GM23248 (cell line): ENCODE results near the gene CLSTN3. TPM values are rescaled to one million over a fixed set of nuclear protein-coding genes. Genes with fewer than 3 reads are reported as not detected.

Experiments used
- DNase-seq: peaks from one replicate; pipeline ENCODE4 v3.0.0-alpha.2; 2015
- H2AFZ ChIP-seq: fragments of 200-600 bp; sonication (generic); 2 replicates; pipeline ENCODE4 v1.6.1; 2016; ENCODE audit warnings: antibody characterized with exemption
- H3F3A ChIP-seq: fragments of 200-600 bp; sonication (generic); 2 replicates; pipeline ENCODE4 v1.6.1; 2016; ENCODE audit warnings: mild to moderate bottlenecking, antibody characterized with exemption, mixed run types; ENCODE audit not compliant: insufficient read depth
- H3K27ac ChIP-seq: fragments of 200-600 bp; sonication (generic); 2 replicates; pipeline ENCODE4 v1.5.1; 2016; ENCODE audit warnings: mild to moderate bottlenecking
- H3K27me3 ChIP-seq: fragments of 200-600 bp; sonication (generic); replicated peaks from 2 replicates; pipeline ENCODE4 v1.6.1; 2016; ENCODE audit warnings: mild to moderate bottlenecking; ENCODE audit not compliant: insufficient read depth
- H3K36me3 ChIP-seq: fragments of 200-600 bp; sonication (generic); 2 replicates; pipeline ENCODE4 v1.6.1; 2016; ENCODE audit warnings: low read depth, mild to moderate bottlenecking
- H3K4me1 ChIP-seq: fragments of 200-600 bp; sonication (generic); 2 replicates; pipeline ENCODE4 v1.6.1; 2016; ENCODE audit warnings: mild to moderate bottlenecking; ENCODE audit not compliant: insufficient read depth
- H3K4me2 ChIP-seq: fragments of 200-600 bp; sonication (generic); one replicate; pipeline ENCODE4 v1.6.1; 2016; ENCODE audit warnings: mild to moderate bottlenecking; ENCODE audit not compliant: unreplicated experiment
- H3K4me3 ChIP-seq: fragments of 200-600 bp; sonication (generic); 2 replicates; pipeline ENCODE4 v1.5.1; 2016; ENCODE audit warnings: mild to moderate bottlenecking
- H3K79me2 ChIP-seq: fragments of 200-600 bp; sonication (generic); 2 replicates; pipeline ENCODE4 v1.6.1; 2016; ENCODE audit warnings: mild to moderate bottlenecking; ENCODE audit not compliant: insufficient read depth
- H3K9ac ChIP-seq: fragments of 200-600 bp; sonication (generic); 2 replicates; pipeline ENCODE4 v1.6.1; 2016; ENCODE audit warnings: mild to moderate bottlenecking
- H3K9me2 ChIP-seq: fragments of 200-600 bp; sonication (generic); 2 replicates; pipeline ENCODE4 v1.6.1; 2016; ENCODE audit warnings: mixed run types, mild to moderate bottlenecking, moderate library complexity; ENCODE audit not compliant: insufficient read depth
- H3K9me3 ChIP-seq: fragments of 200-600 bp; sonication (generic); one replicate; pipeline ENCODE4 v1.6.1; 2017; ENCODE audit warnings: low read depth
- H4K20me1 ChIP-seq: fragments of 200-600 bp; sonication (generic); 2 replicates; pipeline ENCODE4 v1.6.0; 2016; ENCODE audit not compliant: insufficient read depth
- EZH2 ChIP-seq: fragments of 200-600 bp; sonication (generic); IDR thresholded peaks from 2 replicates; pipeline ENCODE4 v1.6.1; 2018; ENCODE audit warnings: antibody characterized with exemption, mild to moderate bottlenecking; ENCODE audit not compliant: insufficient read depth, poor library complexity, severe bottlenecking
- EZH2phosphoT487 ChIP-seq: fragments of 200-600 bp; sonication (generic); IDR thresholded peaks from 2 replicates; pipeline ENCODE4 v1.6.1; 2018; ENCODE audit warnings: antibody characterized with exemption, moderate library complexity, mild to moderate bottlenecking, low read depth; ENCODE audit not compliant: insufficient read depth
- WGBS, 2 experiments: methylation state at CpG; one replicate each; pipeline ENCODE4 v1.1.6; 2015 to 2017; ENCODE audit warnings: low lambda C conversion rate in 2 of 2, low coverage in 1 of 2; ENCODE audit errors: missing lambda C conversion rate in 2 of 2; 5-methylcytosine and 5-hydroxymethylcytosine counted together
- in situ Hi-C: fragments of 300-500 bp; cut with MboI; formaldehyde crosslinking; loops from 2 replicates; pipeline ENCODE4 v1.15.0; 2020
- polyA plus RNA-seq: library from polyadenylated mRNA; unstranded; fragments of >200 nt; fragmentation: Nextera tagmentation; extraction: Ambion mirVana; gene quantifications from 2 replicates; pipeline ENCODE4 v1.2.1, GENCODE V29; 2016
- total RNA-seq: library from RNA; depleted of rRNA; stranded (reverse); fragments of >200 nt; shearing (Covaris generic); gene quantifications from 2 replicates; pipeline ENCODE4 v1.2.3, GENCODE V29; 2014

Gene CLSTN3
- total and polyA plus RNA-seq, 2 experiments from 2014 or later, result 1.8 to 4.5 TPM

GRCh38 chr12:7155471-7156034 is 25.4 kb downstream of the CLSTN3 start:
- Histone ChIP-seq H3K4me2 (no peak overlapping the region), H3K27me3 (no peaks in the 10 kb centered on the region), H3F3A (no peaks in the 10 kb centered on the region), H2AFZ (no peak overlapping the region), H3K9me2 (no peaks in the 10 kb centered on the region), H3K27ac (no peak overlapping the region), H3K36me3 (peaks cover 7% of the 10 kb centered on the region; the same call in 1 of the 2 replicates), H3K9ac (no peak overlapping the region), H4K20me1 (no peaks in the 10 kb centered on the region), H3K4me1 (no peaks in the 10 kb centered on the region), H3K79me2 (no peaks in the 10 kb centered on the region), H3K4me3 (no peak overlapping the region), H3K9me3 (no peaks in the 10 kb centered on the region)
- no peak for DNase-seq
- WGBS, 2 experiments, result 82 to 89% methylated on average over 8 of the region's 8 CpGs
- TF ChIP-seq EZH2phosphoT487 (no peak), EZH2 (no peak)
- in situ Hi-C loops, result no loop called here

DNA sequence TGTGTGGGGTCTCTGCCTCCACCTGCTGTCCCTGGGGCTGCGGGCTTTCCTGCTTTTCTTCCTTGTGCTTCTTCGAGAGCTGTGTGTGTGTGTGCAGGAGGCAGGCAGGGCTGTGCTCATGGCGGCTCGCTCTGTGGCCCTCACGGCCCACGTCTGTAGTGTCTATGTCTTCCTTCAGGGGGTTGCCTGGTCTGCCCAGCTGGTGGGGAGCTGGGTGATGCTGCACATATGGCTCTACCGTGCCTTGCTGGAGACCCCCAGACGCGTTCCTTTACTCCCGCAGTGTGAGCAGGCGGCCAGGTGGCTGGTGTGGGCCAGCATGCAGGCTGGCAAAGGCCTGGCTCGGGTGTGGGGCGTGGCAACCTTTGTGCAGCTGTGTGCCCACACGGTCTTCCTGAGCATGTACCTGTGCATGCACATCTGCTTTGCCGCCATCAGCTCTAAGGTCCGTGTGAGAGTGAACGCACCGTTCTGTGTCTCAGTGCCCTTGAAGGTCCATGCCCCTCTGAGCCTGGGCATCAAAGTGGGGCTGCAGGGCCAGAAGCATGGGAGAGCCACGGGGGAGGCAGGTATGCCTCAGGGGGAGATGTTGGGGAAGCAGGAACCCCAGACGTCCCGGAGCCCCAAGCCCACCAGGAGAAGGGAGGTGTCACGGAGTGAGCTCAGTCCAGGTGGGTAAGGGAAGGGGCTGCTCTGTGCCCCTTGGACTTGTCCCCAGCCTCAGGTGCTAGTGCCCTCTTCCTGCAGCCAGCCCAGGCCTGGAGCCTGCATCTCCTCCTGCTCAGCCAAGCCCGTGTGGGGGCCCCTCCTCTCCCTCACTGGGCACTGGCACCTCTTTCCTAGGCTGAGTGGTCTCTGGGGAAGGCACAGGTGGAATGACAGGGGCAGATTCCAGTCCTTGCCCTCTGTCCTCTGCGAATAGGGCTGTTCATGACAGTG is 26.4 kb downstream of the CLSTN3 start:
- H3K9me3 ChIP-seq, result no peaks in the 10 kb centered on the region
- no peaks in the 10 kb centered on the region for H3K4me1 ChIP-seq
- 81 to 90% methylated on average over 23 to 24 of the region's 24 CpGs for WGBS, 2 experiments
- H3K4me3 ChIP-seq, result no peak overlapping the region
- H4K20me1 ChIP-seq, result no peaks in the 10 kb centered on the region
- H3K79me2 ChIP-seq, result no peaks in the 10 kb centered on the region
- no peaks in the 10 kb centered on the region for H3F3A ChIP-seq
- in situ Hi-C loops, result no loop called here
- TF ChIP-seq EZH2 (no peak), EZH2phosphoT487 (no peak)
- H3K9me2 ChIP-seq, result no peaks in the 10 kb centered on the region
- DNase-seq, result no peak
- H2AFZ ChIP-seq, result no peak overlapping the region
- H3K9ac ChIP-seq, result no peak overlapping the region
- peaks cover 7% of the 10 kb centered on the region; the same call in 1 of the 2 replicates for H3K36me3 ChIP-seq
- no peaks in the 10 kb centered on the region for H3K27me3 ChIP-seq
- H3K4me2 ChIP-seq, result no peak overlapping the region
- H3K27ac ChIP-seq, result no peak overlapping the region

DNA sequence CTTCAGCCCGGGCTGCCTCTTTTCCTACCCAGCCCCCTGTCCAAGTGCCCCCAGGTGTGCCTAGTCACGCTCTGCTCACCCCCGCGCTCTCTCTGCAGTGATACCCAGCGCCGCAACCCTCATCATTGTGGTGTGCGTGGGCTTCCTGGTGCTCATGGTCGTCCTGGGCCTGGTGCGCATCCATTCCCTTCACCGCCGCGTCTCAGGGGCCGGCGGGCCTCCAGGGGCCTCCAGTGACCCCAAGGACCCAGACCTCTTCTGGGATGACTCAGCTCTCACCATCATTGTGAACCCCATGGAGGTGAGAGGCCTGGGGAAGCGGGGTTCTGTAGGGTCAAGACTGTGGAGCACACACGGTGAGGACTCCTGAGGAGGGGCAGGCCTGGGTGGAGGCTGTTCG is 27.2 kb downstream of the CLSTN3 start:
- WGBS, 2 experiments, result 93 to 95% methylated on average over 13 to 17 of the region's 17 CpGs
- Histone ChIP-seq H3K27me3 (no peaks in the 10 kb centered on the region), H3K9ac (no peak overlapping the region), H3F3A (no peaks in the 10 kb centered on the region), H3K4me1 (no peaks in the 10 kb centered on the region), H3K9me2 (no peaks in the 10 kb centered on the region), H3K27ac (no peak overlapping the region), H3K4me2 (no peak overlapping the region), H3K79me2 (no peaks in the 10 kb centered on the region), H3K36me3 (peaks cover 3% of the 10 kb centered on the region; the same call in 1 of the 2 replicates), H3K4me3 (no peak overlapping the region), H4K20me1 (no peaks in the 10 kb centered on the region), H3K9me3 (no peaks in the 10 kb centered on the region), H2AFZ (no peak overlapping the region)
- TF ChIP-seq EZH2, result no peak
- no peak for TF ChIP-seq EZH2phosphoT487
- no peak for DNase-seq
- in situ Hi-C loops, result no loop called here

GRCh38 chr12:7158781-7159609 is 28.8 kb downstream of the CLSTN3 start:
- Histone ChIP-seq H3K9me3 (no peaks in the 10 kb centered on the region), H3K9me2 (no peaks in the 10 kb centered on the region), H3K4me1 (no peaks in the 10 kb centered on the region), H3K4me2 (no peak overlapping the region), H3K27ac (no peak overlapping the region), H3K79me2 (no peaks in the 10 kb centered on the region), H2AFZ (no peak overlapping the region), H3K27me3 (peaks cover 12% of the 10 kb centered on the region), H3K9ac (no peak overlapping the region), H3K36me3 (no peaks in the 10 kb centered on the region), H4K20me1 (no peaks in the 10 kb centered on the region), H3K4me3 (no peak overlapping the region), H3F3A (no peaks in the 10 kb centered on the region)
- in situ Hi-C loops, result no loop called here
- 70 to 76% methylated on average over 6 to 10 of the region's 10 CpGs for WGBS, 2 experiments
- TF ChIP-seq EZH2, result no peak
- no peak for TF ChIP-seq EZH2phosphoT487
- DNase-seq, result no peak
